Gastrocnemius medialis (tissue), 4 donors: ENCODE results near the gene AKTIP. TPM values are rescaled to one million over a fixed set of nuclear protein-coding genes. Genes with fewer than 3 reads are reported as not detected.

Source experiments
- ATAC-seq, 2 donors: fragments of 150-250 bp; one replicate each; pipeline ENCODE4 v1.9.1; 2016
- DNase-seq, 2 donors: peaks; one replicate each; pipeline ENCODE4 v3.0.0-alpha.2; 2019
- H3K27ac ChIP-seq, 4 donors: fragments of 200-600 bp; sonication (generic); 1 replicate in 1 of 4; 2 replicates in 3 of 4; pipeline ENCODE4 v1.5.1; 2016 to 2018; ENCODE audit warnings: mild to moderate bottlenecking in 2 of 4, moderate library complexity in 1 of 4
- H3K27me3 ChIP-seq, 3 donors: fragments of 200-600 bp; sonication (generic) in 2 of 3; 1 replicate in 1 of 3; 2 replicates in 2 of 3; pipeline versions ENCODE4 v1.5.1 to v1.6.0; 2016 to 2019; ENCODE audit warnings: mild to moderate bottlenecking in 1 of 3, moderate library complexity in 1 of 3
- H3K36me3 ChIP-seq, 2 donors: fragments of 200-600 bp; sonication (generic) in 1 of 2; one replicate each; pipeline ENCODE4 v1.5.1; 2017 to 2018
- H3K4me1 ChIP-seq, 2 donors: fragments of 200-600 bp; sonication (generic) in 1 of 2; one replicate each; pipeline ENCODE4 v1.5.1; 2016 to 2017; ENCODE audit warnings: mild to moderate bottlenecking in 2 of 2
- H3K4me3 ChIP-seq, 4 donors: fragments of 200-600 bp; sonication (generic) in 3 of 4; 1 replicate in 1 of 4; 2 replicates in 3 of 4; pipeline ENCODE4 v1.5.1; 2016 to 2019; ENCODE audit warnings: mild to moderate bottlenecking in 2 of 4
- H3K9me3 ChIP-seq, 3 donors: fragments of 200-600 bp; sonication (generic) in 2 of 3; 1 replicate in 1 of 3; 2 replicates in 2 of 3; pipeline ENCODE4 v1.5.1; 2016 to 2019
- POLR2A ChIP-seq, 2 donors: fragments of 450-650 bp; IDR thresholded peaks; one replicate each; pipeline ENCODE4 v1.6.1; 2017; ENCODE audit warnings: antibody characterized with exemption in 2 of 2, mild to moderate bottlenecking in 2 of 2, moderate library complexity in 2 of 2
- in situ Hi-C, 4 donors: fragments of 200-750 bp; cut with MboI; loops; one replicate each; pipeline versions ENCODE4 v1.15.0 to v1.8.0; 2017; ENCODE audit warnings: low sequenced_read_pairs in 4 of 4
- intact Hi-C: fragments of 100-400 bp; cut with DNase I; formaldehyde crosslinking; loops from one replicate; pipeline ENCODE4 v1.15.1; 2023; ENCODE audit warnings: low total_unique reads
- total RNA-seq, 4 donors: library from RNA; depleted of rRNA; stranded (reverse); fragments of >200 nt; gene quantifications; one replicate each; pipeline versions ENCODE4 v1.1.0 to v1.2.3, GENCODE V29; 2016
- TF ChIP-seq, protein P1 (sequence below), 5 experiments: fragments of 450-650 bp in 3 of 5; fragments of 200-600 bp in 2 of 5; sonication (generic) in 2 of 5; IDR thresholded peaks in 4 of 5; conservative IDR thresholded peaks in 1 of 5; 1 replicate in 4 of 5; 2 replicates in 1 of 5; pipeline ENCODE4 v1.5.1; 2016 to 2019; ENCODE audit warnings: antibody characterized with exemption in 5 of 5, mild to moderate bottlenecking in 3 of 5, moderate library complexity in 3 of 5

AKTIP gene
- total RNA-seq, 4 donors from 2014 or later: 86.2 to 102 (median 94.1) TPM

DNA sequence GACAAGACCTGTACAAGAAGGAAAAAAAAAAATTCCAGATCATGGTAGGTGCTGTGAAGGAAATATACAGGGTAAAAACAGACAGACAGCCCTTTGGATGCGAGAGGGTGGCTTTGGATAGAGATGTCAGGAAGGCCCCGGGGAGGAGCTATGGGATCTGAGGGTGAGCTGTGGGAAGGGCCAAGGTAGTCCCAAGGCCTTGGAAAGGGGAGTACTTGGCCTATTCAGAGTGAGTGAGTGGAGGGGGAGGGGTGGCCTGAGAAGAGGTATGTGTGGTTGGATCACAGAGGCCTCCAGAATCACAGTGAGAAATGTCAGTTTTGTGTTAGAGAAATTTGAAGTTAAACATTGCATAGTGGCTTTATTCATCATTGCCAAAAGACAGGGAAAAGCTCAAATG is 31.2 kb upstream of the AKTIP start:
- Histone ChIP-seq H3K27ac (no peak overlapping the region), H3K36me3 (no peaks in the 10 kb centered on the region), H3K27me3 (no peaks in the 10 kb centered on the region), H3K4me1 (peaks cover 4 to 5% of the 10 kb centered on the region in 2 donors), H3K9me3 (no peaks in the 10 kb centered on the region), H3K4me3 (no peak overlapping the region)
- no peak for DNase-seq
- ATAC-seq: no peak
- in situ Hi-C loops (no loop called here), intact Hi-C loops (no loop called here)
- TF ChIP-seq POLR2A (IDR thresholded peaks at IDR 0.05): no peak
- TF ChIP-seq, protein P1, sequence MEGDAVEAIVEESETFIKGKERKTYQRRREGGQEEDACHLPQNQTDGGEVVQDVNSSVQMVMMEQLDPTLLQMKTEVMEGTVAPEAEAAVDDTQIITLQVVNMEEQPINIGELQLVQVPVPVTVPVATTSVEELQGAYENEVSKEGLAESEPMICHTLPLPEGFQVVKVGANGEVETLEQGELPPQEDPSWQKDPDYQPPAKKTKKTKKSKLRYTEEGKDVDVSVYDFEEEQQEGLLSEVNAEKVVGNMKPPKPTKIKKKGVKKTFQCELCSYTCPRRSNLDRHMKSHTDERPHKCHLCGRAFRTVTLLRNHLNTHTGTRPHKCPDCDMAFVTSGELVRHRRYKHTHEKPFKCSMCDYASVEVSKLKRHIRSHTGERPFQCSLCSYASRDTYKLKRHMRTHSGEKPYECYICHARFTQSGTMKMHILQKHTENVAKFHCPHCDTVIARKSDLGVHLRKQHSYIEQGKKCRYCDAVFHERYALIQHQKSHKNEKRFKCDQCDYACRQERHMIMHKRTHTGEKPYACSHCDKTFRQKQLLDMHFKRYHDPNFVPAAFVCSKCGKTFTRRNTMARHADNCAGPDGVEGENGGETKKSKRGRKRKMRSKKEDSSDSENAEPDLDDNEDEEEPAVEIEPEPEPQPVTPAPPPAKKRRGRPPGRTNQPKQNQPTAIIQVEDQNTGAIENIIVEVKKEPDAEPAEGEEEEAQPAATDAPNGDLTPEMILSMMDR (IDR thresholded peaks at IDR 0.05 in 4 of 5, conservative IDR thresholded peaks at IDR 0.05 in 1 of 5): no peak

DNA sequence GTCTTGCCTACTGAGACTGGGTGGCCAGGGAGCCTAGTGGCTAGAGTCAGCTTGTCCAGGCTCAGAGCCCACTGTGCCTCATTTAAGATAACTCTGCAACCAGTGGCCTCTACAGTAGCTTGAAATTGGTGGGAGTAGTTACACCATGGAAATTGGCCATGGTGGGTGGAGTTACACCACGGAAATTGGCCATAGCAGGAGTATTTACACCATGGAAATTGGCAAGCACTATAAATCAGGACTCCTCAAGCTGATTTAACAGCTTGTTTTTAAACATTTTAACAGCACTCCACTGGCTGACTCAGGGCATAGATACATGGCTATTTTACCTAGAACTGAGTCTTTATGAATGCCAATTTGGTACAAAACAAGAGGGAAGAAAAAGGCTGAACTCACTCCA is 27.7 kb upstream of the AKTIP start:
- no peak for DNase-seq
- no peak overlapping the region for H3K27ac ChIP-seq
- TF ChIP-seq POLR2A (IDR thresholded peaks at IDR 0.05): no peak
- TF ChIP-seq, protein P1 (IDR thresholded peaks at IDR 0.05 in 4 of 5, conservative IDR thresholded peaks at IDR 0.05 in 1 of 5): no peak
- no peaks in the 10 kb centered on the region for H3K36me3 ChIP-seq
- no peaks in the 10 kb centered on the region for H3K9me3 ChIP-seq
- intact Hi-C loops: no loop called here
- H3K4me3 ChIP-seq: no peak overlapping the region
- peaks cover 4 to 5% of the 10 kb centered on the region in 2 donors for H3K4me1 ChIP-seq
- no peaks in the 10 kb centered on the region for H3K27me3 ChIP-seq
- in situ Hi-C loops: no loop called here
- no peak for ATAC-seq

DNA sequence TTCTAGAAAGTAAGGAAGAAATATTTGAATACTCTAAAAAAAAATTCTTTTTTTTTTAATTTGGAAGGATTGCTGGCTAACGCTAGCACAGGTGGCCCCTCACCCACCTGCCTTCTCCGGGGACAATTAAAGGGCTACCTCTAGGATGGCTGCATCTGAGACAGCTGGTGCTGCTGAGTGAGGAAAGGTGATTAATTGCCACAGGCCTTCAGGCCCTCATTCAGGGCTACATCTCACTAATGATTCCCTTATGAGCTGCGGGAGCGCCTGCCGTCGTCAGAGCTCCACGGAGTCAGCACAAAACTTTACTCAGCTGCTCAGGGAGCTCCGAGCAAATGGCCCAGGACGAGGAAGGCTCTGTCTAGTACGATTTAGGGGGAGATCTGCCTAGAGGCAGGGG is 27.0 kb upstream of the AKTIP start:
- in situ Hi-C loops (no loop called here), intact Hi-C loops (no loop called here)
- Histone ChIP-seq H3K9me3 (no peaks in the 10 kb centered on the region), H3K4me1 (peaks cover 4 to 5% of the 10 kb centered on the region in 2 donors), H3K27ac (peak overlapping the region in 1 of 4 donors; percentile 15), H3K27me3 (no peaks in the 10 kb centered on the region), H3K36me3 (no peaks in the 10 kb centered on the region), H3K4me3 (peak overlapping the region; percentile 16 to 35 (median 22))
- TF ChIP-seq, protein P1 (IDR thresholded peaks at IDR 0.05 in 4 of 5, conservative IDR thresholded peaks at IDR 0.05 in 1 of 5): no peak
- TF ChIP-seq POLR2A (IDR thresholded peaks at IDR 0.05): no peak
- ATAC-seq (peak in 1 of 2 donors; percentile 11), DNase-seq (no peak)

DNA sequence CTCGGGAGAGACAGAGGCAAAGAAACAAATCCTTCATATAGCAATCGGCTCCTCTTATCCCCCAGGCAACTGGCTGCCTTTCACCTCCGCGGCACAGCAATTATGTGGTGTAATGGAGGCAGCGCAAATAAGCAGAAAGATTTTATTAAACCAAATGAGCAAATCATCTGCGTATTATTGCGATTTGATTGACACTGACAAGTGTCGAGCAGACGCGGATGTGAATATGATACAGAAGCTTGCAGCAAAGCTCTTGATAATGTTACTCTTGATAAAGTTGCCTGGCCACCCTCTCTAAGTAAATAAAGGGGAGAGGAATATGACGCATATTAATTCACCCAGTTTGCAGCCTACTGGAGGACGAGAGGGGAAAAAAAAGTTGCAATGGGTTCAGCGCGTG is 26.5 kb upstream of the AKTIP start:
- TF ChIP-seq, protein P1 (IDR thresholded peaks at IDR 0.05 in 4 of 5, conservative IDR thresholded peaks at IDR 0.05 in 1 of 5): no peak
- TF ChIP-seq POLR2A (IDR thresholded peaks at IDR 0.05): no peak
- peak overlapping the region in 2 of 4 donors; percentile 15 to 27 for H3K27ac ChIP-seq
- no peaks in the 10 kb centered on the region for H3K36me3 ChIP-seq
- DNase-seq (no peak), ATAC-seq (peak in 1 of 2 donors; percentile 75)
- no peaks in the 10 kb centered on the region for H3K9me3 ChIP-seq
- intact Hi-C loops: no loop called here
- peaks cover 4 to 5% of the 10 kb centered on the region in 2 donors for H3K4me1 ChIP-seq
- in situ Hi-C loops: no loop called here
- H3K27me3 ChIP-seq: no peaks in the 10 kb centered on the region
- peak overlapping the region; percentile 16 to 35 (median 22) for H3K4me3 ChIP-seq

DNA sequence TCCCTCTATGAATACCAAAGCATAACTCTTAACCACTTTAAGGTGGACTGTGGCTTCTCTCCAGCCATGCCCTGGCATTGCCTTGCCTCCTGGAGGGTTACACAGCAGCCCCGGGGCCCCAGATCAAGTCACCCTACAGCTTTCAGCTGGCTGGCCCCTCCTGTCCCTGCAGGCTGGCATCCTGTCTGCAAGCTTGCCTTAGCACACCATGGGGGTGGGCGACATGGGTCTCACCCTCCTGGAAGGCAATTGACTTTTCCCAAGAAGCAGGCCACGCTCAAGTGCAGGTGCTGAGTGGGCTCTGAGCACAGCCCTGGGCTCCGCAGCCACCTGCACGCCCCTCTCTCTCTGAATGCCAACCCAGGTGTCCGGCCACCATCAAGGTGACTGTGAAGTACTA is 25.8 kb upstream of the AKTIP start:
- peak overlapping the region in 1 of 4 donors; percentile 15 for H3K27ac ChIP-seq
- intact Hi-C loops: no loop called here

More for the DNA sequence above, 25.8 kb upstream of the AKTIP start:
- ATAC-seq (no peak), DNase-seq (no peak)
- no peaks in the 10 kb centered on the region for H3K27me3 ChIP-seq
- no peaks in the 10 kb centered on the region for H3K36me3 ChIP-seq
- H3K4me1 ChIP-seq: peaks cover 4 to 5% of the 10 kb centered on the region in 2 donors
- H3K9me3 ChIP-seq: no peaks in the 10 kb centered on the region
- no peak overlapping the region for H3K4me3 ChIP-seq
- TF ChIP-seq, protein P1 (IDR thresholded peaks at IDR 0.05 in 4 of 5, conservative IDR thresholded peaks at IDR 0.05 in 1 of 5): no peak
- TF ChIP-seq POLR2A (IDR thresholded peaks at IDR 0.05): no peak
- in situ Hi-C loops: no loop called here
